ENCODE data around the gene MYOD1.

DNA sequence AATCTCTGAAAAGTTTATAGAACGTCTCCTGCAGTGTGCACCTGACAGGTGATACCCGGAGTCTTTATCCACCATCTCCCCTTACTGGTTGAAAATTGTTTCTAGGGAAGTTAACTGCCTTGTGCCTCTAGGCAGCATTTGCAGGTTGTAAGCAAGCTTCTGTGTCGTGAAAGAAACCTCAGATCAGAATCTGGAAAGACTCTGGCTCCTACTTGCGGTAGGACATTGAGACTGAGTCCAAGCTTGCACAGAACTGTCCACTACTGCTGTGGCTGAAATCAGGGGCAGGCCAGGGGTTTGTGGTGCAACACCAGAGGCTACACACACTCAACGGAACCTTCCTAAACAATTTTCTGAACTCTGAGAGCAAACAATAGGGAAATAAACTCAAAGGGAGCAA is 34.8 kb upstream of the MYOD1 start:
- TF ChIP-seq, protein P1, sequence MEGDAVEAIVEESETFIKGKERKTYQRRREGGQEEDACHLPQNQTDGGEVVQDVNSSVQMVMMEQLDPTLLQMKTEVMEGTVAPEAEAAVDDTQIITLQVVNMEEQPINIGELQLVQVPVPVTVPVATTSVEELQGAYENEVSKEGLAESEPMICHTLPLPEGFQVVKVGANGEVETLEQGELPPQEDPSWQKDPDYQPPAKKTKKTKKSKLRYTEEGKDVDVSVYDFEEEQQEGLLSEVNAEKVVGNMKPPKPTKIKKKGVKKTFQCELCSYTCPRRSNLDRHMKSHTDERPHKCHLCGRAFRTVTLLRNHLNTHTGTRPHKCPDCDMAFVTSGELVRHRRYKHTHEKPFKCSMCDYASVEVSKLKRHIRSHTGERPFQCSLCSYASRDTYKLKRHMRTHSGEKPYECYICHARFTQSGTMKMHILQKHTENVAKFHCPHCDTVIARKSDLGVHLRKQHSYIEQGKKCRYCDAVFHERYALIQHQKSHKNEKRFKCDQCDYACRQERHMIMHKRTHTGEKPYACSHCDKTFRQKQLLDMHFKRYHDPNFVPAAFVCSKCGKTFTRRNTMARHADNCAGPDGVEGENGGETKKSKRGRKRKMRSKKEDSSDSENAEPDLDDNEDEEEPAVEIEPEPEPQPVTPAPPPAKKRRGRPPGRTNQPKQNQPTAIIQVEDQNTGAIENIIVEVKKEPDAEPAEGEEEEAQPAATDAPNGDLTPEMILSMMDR (IDR thresholded peaks at IDR 0.05) = no peak
- TF ChIP-seq EZH2 (IDR thresholded peaks at IDR 0.05) = no peak
